ENCODE data around the gene RBM4B. TPM values are rescaled to one million over a fixed set of nuclear protein-coding genes. Genes with fewer than 3 reads are reported as not detected.
A peak's percentile ranks its signal among the peaks of the same experiment; 100 is the strongest.

The RBM4B gene
- total RNA-seq, 1 donor from 2014 or later = 34.4 TPM

- no peak for ATAC-seq (ENCODE audit: low read depth)
- Mint-ChIP-seq H3K36me3 (ENCODE audit: low read depth) (peaks cover 44% of the 10 kb centered on the region), H3K27ac (no peak overlapping the region), H3K27me3 (no peaks in the 10 kb centered on the region), H3K4me1 (peaks cover 45% of the 10 kb centered on the region), H3K4me3 (no peak overlapping the region), H3K9me3 (no peaks in the 10 kb centered on the region)
- ChIA-PET POLR2A (interaction anchor here (0.9 kb wide), 1 partner anchor 22 kb away, joined by 5 read pairs; no protein-coding TSS in a partner anchor), CTCF (no interaction called here)
- no peak for TF ChIP-seq CTCF (IDR thresholded peaks at IDR 0.05)
- no peak for DNase-seq
- intact Hi-C loops (cut with micrococcal nuclease) = no loop called here
These were observed 44.7 kb downstream of the RBM4B start for GRCh38 chr11:66632952-66633351.

GRCh38 chr11:66631883-66632282 lies 45.8 kb downstream of the RBM4B start:
- Mint-ChIP-seq H3K27ac (no peak overlapping the region), H3K4me1 (peaks cover 43% of the 10 kb centered on the region), H3K4me3 (no peak overlapping the region), H3K36me3 (ENCODE audit: low read depth) (peaks cover 55% of the 10 kb centered on the region), H3K9me3 (no peaks in the 10 kb centered on the region), H3K27me3 (no peaks in the 10 kb centered on the region)
- ChIA-PET CTCF (no interaction called here), POLR2A (interaction anchor here (0.6 kb wide), 1 partner anchor 41 kb away, joined by 6 read pairs; no protein-coding TSS in a partner anchor)
- intact Hi-C loops (cut with micrococcal nuclease) = no loop called here
- ATAC-seq (ENCODE audit: low read depth) (no peak), DNase-seq (no peak)
- no peak for TF ChIP-seq CTCF (IDR thresholded peaks at IDR 0.05)

- no peaks in the 10 kb centered on the region for H3K27me3 Mint-ChIP-seq
- DNase-seq (no peak), ATAC-seq (ENCODE audit: low read depth) (no peak)
- CTCF ChIA-PET = no interaction called here
- intact Hi-C loops (cut with micrococcal nuclease) = no loop called here
- peaks cover 35% of the 10 kb centered on the region for H3K4me1 Mint-ChIP-seq
- TF ChIP-seq CTCF (IDR thresholded peaks at IDR 0.05) = no peak
- POLR2A ChIA-PET = interaction anchor here (4.8 to 14.8 kb wide), 2 partner anchors 11 to 12 kb away, joined by 26 to 272 read pairs; partner anchors contain the start of genes RBM14 and RBM4
- H3K27ac Mint-ChIP-seq = no peak overlapping the region
- no peaks in the 10 kb centered on the region for H3K9me3 Mint-ChIP-seq
- no peak overlapping the region for H3K4me3 Mint-ChIP-seq
- H3K36me3 Mint-ChIP-seq (ENCODE audit: low read depth) = peaks cover 72% of the 10 kb centered on the region
These were observed 48.3 kb downstream of the RBM4B start for GRCh38 chr11:66629356-66629755.

GRCh38 chr11:66628061-66628603 lies 49.6 kb downstream of the RBM4B start:
- Mint-ChIP-seq H3K4me3 (no peak overlapping the region), H3K9me3 (no peaks in the 10 kb centered on the region), H3K36me3 (ENCODE audit: low read depth) (peaks cover 78% of the 10 kb centered on the region), H3K27ac (peak overlapping the region; percentile 32), H3K4me1 (peaks cover 42% of the 10 kb centered on the region), H3K27me3 (no peaks in the 10 kb centered on the region)
- ATAC-seq (ENCODE audit: low read depth) (no peak), DNase-seq (no peak)
- ChIA-PET POLR2A (interaction anchor here (0.6 to 14.8 kb wide), 3 partner anchors 10 to 17 kb away, joined by 4 to 272 read pairs (median 26); partner anchors contain the start of genes RBM14 and RBM4), CTCF (no interaction called here)
- TF ChIP-seq CTCF (IDR thresholded peaks at IDR 0.05) = no peak
- intact Hi-C loops (cut with micrococcal nuclease) = loop anchor here (1.0 kb wide), 1 partner anchor 11 kb away; no protein-coding TSS in a partner anchor

- ATAC-seq (ENCODE audit: low read depth) (no peak), DNase-seq (no peak)
- peaks cover 43% of the 10 kb centered on the region for H3K4me1 Mint-ChIP-seq
- no peaks in the 10 kb centered on the region for H3K9me3 Mint-ChIP-seq
- H3K27me3 Mint-ChIP-seq = no peaks in the 10 kb centered on the region
- H3K27ac Mint-ChIP-seq = no peak overlapping the region
- POLR2A ChIA-PET = interaction anchor here (4.8 to 14.8 kb wide), 2 partner anchors 9 to 14 kb away, joined by 26 to 272 read pairs; partner anchors contain the start of genes RBM14 and RBM4
- intact Hi-C loops (cut with micrococcal nuclease) = no loop called here
- peaks cover 79% of the 10 kb centered on the region for H3K36me3 Mint-ChIP-seq (ENCODE audit: low read depth)
- CTCF ChIA-PET = no interaction called here
- no peak overlapping the region for H3K4me3 Mint-ChIP-seq
- TF ChIP-seq CTCF (IDR thresholded peaks at IDR 0.05) = no peak
These were observed 50.8 kb downstream of the RBM4B start for GRCh38 chr11:66626926-66627325.

All from activated B cell treated with CpG ODN at 0.5 μM for 24 hours (primary cell).